Ascending aorta (tissue), 2 donors: ENCODE data around the gene BID. TPM values are rescaled to one million over a fixed set of nuclear protein-coding genes. Genes with fewer than 3 reads are reported as not detected.
A peak's percentile ranks its signal among the peaks of the same experiment; 100 is the strongest.

Experiments used
- DNase-seq, 2 donors: peaks; one replicate each; pipeline ENCODE4 v3.0.0-alpha.2; 2019; ENCODE audit warnings: low spot score in 2 of 2
- H3K27ac ChIP-seq, 2 donors: fragments of 200-600 bp; sonication (generic); one replicate each; pipeline ENCODE4 v1.5.1; 2016 to 2017; ENCODE audit warnings: mild to moderate bottlenecking in 1 of 2
- H3K27me3 ChIP-seq: fragments of 200-600 bp; sonication (generic); one replicate; pipeline ENCODE4 v1.5.1; 2017
- H3K36me3 ChIP-seq, 2 donors: fragments of 200-600 bp; sonication (generic); one replicate each; pipeline ENCODE4 v1.5.1; 2016
- H3K4me1 ChIP-seq, 2 donors: fragments of 200-600 bp; sonication (generic); one replicate each; pipeline ENCODE4 v1.5.1; 2016 to 2017; ENCODE audit warnings: mild to moderate bottlenecking in 1 of 2
- H3K4me3 ChIP-seq, 2 donors: fragments of 200-600 bp; sonication (generic); one replicate each; pipeline ENCODE4 v1.5.1; 2016 to 2017; ENCODE audit warnings: mild to moderate bottlenecking in 1 of 2
- H3K9me3 ChIP-seq, 2 donors: fragments of 200-600 bp; sonication (generic); one replicate each; pipeline ENCODE4 v1.5.1; 2016
- CTCF ChIP-seq, 3 experiments: fragments of 200-600 bp in 2 of 3; fragments of 450-650 bp in 1 of 3; sonication (generic) in 2 of 3; IDR thresholded peaks; one replicate each; pipeline ENCODE4 v1.5.1; 2016 to 2019; ENCODE audit warnings: antibody characterized with exemption in 3 of 3, mild to moderate bottlenecking in 1 of 3, moderate library complexity in 1 of 3
- intact Hi-C: fragments of 100-400 bp; cut with DNase I; formaldehyde crosslinking; loops from one replicate; pipeline ENCODE4 v1.15.1; 2023
- total RNA-seq: library from RNA; depleted of rRNA; stranded (reverse); fragments of >200 nt; gene quantifications from one replicate; pipeline ENCODE4 v1.1.0, GENCODE V29; 2016

Gene BID
- total RNA-seq, 1 donor from 2014 or later: 37.5 TPM

GRCh38 chr22:17778412-17778976 is 4.2 kb upstream of the BID start:
- Histone ChIP-seq H3K9me3 (no peaks in the 10 kb centered on the region), H3K4me1 (peaks cover 6 to 7% of the 10 kb centered on the region in 2 donors), H3K27me3 (no peaks in the 10 kb centered on the region), H3K4me3 (no peak overlapping the region), H3K27ac (no peak overlapping the region), H3K36me3 (no peaks in the 10 kb centered on the region)
- DNase-seq: no peak
- intact Hi-C loops: no loop called here
- TF ChIP-seq CTCF (IDR thresholded peaks at IDR 0.05): no peak

GRCh38 chr22:17777717-17778044 is 3.4 kb upstream of the BID start:
- intact Hi-C loops: no loop called here
- H3K36me3 ChIP-seq: no peaks in the 10 kb centered on the region
- H3K27me3 ChIP-seq: no peaks in the 10 kb centered on the region
- peak overlapping the region in 1 of 2 donors; percentile 0 for H3K27ac ChIP-seq
- TF ChIP-seq CTCF (IDR thresholded peaks at IDR 0.05): no peak
- peak overlapping the region in 1 of 2 donors; percentile 27 for H3K4me3 ChIP-seq
- no peak for DNase-seq
- peaks cover 6 to 10% of the 10 kb centered on the region in 2 donors for H3K4me1 ChIP-seq
- H3K9me3 ChIP-seq: no peaks in the 10 kb centered on the region

GRCh38 chr22:17777005-17777716 is 2.9 kb upstream of the BID start:
- no peak for TF ChIP-seq CTCF (IDR thresholded peaks at IDR 0.05)
- H3K4me1 ChIP-seq: peaks cover 6 to 10% of the 10 kb centered on the region in 2 donors
- no peaks in the 10 kb centered on the region for H3K36me3 ChIP-seq
- peak overlapping the region in 1 of 2 donors; percentile 27 for H3K4me3 ChIP-seq
- no peaks in the 10 kb centered on the region for H3K27me3 ChIP-seq
- H3K27ac ChIP-seq: peak overlapping the region; percentile 0 to 59
- intact Hi-C loops: no loop called here
- DNase-seq: no peak
- H3K9me3 ChIP-seq: no peaks in the 10 kb centered on the region

GRCh38 chr22:17775781-17776465 is 1.7 kb upstream of the BID start:
- TF ChIP-seq CTCF (IDR thresholded peaks at IDR 0.05): no peak
- no peaks in the 10 kb centered on the region for H3K36me3 ChIP-seq
- H3K4me3 ChIP-seq: no peak overlapping the region
- H3K9me3 ChIP-seq: no peaks in the 10 kb centered on the region
- H3K4me1 ChIP-seq: peaks cover 5 to 6% of the 10 kb centered on the region in 2 donors
- intact Hi-C loops: no loop called here
- no peak overlapping the region for H3K27ac ChIP-seq
- H3K27me3 ChIP-seq: no peaks in the 10 kb centered on the region
- DNase-seq: no peak

GRCh38 chr22:17774926-17775685 is 837 bp upstream of the BID start:
- DNase-seq: no peak
- H3K4me1 ChIP-seq: peaks cover 5 to 6% of the 10 kb centered on the region in 2 donors
- H3K4me3 ChIP-seq: peak overlapping the region in 1 of 2 donors; percentile 96
- TF ChIP-seq CTCF (IDR thresholded peaks at IDR 0.05): no peak
- H3K36me3 ChIP-seq: no peaks in the 10 kb centered on the region
- H3K9me3 ChIP-seq: no peaks in the 10 kb centered on the region
- H3K27ac ChIP-seq: no peak overlapping the region
- H3K27me3 ChIP-seq: no peaks in the 10 kb centered on the region
- intact Hi-C loops: no loop called here
